Limb (tissue), 2 donors: ENCODE results near the gene NFX1.

Experiments
- DNase-seq, 2 donors: peaks; one replicate each; pipeline ENCODE4 v3.0.0-alpha.2; 2016; ENCODE audit errors: extremely low spot score in 2 of 2

NFX1 gene

DNA sequence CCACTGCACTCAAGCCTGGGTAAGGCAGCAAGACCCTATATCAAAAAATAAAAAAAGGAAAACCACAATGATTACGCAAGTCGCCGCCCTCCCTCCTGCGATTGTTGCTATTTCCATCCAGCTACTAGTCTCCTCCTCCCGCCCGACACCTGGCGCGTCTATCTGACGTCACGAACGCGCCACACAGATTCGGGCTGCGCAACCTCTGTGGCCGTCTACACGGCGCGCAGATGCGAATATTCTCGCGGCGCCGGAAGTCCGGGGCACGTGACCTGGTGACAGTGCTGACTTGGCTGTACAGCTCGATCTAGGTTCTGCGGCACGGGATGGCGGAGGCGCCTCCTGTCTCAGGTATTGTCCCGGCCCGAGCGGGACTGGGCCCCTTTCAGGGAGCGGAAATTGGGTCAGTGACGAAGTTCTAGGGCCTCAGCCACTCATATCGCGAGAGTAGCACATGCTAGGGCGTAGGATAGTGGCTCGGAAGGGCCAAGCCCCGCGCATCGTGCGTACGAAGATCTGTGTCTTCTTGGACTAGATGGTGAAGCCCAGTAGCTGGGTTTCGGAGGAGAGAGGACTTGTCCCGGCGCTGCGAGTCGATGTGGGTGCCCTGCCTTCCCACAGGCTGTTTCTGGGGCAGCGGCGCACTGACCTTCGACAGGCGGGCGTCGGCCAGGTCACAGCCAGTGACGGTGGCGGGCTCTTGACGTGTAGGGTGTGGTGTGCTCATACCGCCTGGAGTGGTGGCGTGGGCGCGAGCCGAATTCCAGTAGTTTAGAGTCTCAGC is at the start of gene NFX1:
NFX1 (plus strand) TSS at position 270 of the 784 bp plus-strand sequence; CDS start at position 327, 57 bp downstream.
- DNase-seq = peak; percentile 96 to 98

DNA sequence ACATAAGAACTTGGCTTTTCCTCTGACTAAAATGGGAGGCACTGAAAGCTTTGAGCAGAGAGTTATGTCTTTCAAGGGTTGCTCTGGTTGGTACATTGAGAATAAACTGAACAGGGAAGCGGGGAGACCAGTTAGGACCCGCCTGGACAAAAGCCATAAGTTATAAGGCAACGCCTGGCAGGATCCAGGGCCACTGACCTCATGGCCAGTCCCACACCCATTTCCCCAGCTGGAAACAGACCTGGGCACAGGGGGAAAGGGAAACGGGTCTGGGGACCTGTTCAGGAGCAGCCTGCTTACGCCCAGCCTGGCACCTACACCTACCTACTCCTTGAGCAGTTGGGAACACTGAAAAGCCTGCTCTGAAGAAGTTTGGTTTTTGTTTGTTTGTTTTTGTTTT is 49.0 kb upstream of the NFX1 start:
- DNase-seq = no peak

DNA sequence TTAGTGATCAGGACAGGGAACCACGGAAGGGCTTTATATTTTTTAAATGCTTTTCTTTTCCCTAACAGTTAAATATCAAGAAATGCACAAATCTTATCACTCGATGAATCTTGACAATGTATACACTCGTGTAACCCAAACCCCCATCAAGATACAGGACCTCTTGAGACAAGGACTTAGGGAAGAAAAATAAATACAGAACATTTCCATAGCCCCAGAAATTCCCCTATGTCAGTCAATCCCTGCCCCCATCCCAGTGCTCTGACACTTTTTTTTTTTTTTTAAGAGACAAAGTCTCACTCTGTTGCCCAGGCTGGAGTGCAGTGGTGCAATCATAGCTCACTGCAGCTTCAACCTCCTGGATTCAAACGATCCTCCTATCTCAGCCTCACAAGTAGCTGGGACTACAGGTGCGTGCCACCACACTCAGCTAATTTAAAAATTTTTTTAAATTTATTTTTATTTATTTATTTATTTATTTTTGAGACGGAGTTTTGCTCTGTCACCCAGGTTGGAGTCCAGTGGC is 47.6 kb upstream of the NFX1 start:
- no peak for DNase-seq

DNA sequence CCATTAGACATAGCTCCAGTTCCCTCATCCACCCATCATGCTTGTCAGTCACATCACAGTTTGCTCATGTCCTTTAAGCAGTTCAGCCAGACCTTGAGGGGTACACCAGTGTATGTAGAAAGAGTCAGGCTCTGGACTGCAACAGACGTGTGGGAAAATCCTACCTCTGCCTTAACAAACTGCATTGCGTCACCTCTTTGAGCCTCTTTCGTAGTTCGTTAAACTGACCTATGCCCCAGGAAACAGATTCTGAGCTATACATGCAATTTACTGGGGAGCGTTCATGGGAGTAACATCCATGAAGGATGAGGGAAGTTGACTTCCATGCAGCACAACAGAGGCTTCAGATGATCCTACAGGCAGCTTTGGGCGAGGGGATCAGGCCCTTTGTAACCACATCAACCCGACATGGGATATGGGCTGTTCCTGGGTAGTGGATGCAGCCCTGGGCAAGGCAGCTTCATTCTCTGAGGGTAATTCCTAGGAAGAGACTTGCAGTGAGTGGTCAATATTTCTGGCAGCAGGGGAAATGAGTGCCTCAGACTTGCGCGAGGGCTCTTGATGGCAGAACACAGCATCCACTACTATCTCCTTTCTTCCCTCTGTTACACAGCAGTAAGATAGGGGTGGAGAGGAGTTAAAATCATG is 46.1 kb upstream of the NFX1 start:
- DNase-seq = no peak

GRCh38 chr9:33245341-33245740 is 45.0 kb upstream of the NFX1 start:
- DNase-seq = no peak

DNA sequence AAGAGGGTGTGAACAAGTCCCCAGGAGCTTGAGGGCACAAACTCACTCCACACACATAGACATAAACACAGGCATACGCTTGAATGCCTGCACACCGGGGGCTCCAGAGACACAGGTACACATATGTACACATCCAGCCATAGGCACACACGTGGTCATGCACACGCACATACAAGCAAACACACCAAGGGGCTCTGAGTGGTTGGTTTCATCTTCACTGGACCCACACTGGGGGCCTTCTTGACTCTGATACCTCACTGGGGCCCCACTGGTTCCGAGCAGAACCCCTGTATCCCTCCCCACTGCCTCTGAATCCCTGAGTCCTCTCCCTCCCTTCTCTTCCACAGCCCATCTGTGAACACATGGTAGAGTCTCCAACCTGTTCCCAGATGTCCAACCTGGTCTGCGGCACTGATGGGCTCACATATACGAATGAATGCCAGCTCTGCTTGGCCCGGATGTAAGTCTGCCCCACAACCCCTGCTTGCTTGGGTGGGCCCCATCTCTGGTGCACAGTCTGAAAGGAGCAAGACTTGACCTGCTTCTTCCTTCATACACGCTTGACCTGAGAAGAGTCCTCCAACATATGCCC is 44.0 kb upstream of the NFX1 start:
- DNase-seq = no peak

DNA sequence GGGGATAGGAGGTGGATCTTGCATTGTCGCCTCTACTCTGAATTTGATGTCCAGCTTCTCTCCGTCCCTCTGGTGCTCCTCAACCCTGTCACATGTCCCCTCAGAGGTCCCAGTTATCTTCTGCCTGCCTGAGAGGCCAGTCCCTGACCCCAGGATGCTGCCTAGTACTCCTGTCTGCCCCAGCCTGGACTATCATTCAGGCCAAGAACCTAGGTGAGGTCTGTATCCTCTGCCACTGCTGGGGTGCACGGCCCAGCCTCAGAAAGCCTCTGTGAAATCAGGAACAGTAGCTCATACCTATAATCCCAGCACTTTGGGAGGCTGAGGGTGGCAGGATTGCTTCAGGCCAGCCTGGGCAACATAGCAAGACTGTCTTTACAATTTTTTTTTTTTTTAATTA is 41.7 kb upstream of the NFX1 start:
- DNase-seq = no peak

- DNase-seq = no peak
These were observed 41.1 kb upstream of the NFX1 start for GRCh38 chr9:33249087-33249658.

DNA sequence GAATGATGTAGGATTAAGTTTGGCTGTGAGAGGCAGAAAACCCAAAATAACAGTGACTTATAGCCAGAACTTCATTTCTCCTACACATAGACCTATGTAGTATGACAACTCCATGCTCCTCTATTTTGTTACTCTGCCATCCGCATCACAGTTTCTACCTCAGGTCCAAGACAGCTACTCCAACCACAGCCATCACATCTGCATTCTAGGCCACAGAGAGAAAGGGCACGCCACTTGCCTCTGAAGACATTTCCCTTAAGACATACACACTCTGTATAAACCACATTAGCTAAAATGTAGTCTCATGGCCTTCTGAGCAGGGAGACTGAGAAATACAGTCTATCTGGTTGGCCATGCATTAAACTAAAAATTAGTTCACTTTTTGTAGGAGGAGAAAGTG is 40.3 kb upstream of the NFX1 start:
- no peak for DNase-seq

DNA sequence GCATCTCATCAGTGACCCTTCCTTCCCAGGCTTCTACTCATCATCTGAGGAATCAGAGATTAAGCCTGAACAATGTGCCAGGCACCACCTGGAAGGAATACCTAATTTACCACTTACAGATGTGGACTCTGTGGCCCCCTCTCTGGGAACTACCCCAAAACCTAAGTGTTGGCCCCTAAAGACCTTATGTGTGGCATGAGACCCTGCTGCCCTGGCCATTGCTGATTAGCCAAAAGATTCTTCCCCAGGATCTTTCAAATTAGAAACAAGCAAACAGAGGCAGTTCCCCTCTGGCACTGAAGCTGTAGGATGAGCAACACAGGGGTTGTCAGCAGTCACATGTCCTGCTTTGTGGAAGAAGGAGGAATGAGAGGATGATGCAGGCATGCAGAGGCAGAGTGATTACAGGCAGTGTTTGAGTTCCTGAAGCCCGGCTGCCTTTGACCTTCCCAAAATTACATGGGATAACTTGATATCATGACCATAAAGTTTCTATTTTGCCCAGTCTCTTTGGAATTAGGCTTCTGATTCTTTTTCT is 39.8 kb upstream of the NFX1 start:
- no peak for DNase-seq

GRCh38 chr9:33254211-33254610 is 36.1 kb upstream of the NFX1 start:
- DNase-seq = no peak

DNA sequence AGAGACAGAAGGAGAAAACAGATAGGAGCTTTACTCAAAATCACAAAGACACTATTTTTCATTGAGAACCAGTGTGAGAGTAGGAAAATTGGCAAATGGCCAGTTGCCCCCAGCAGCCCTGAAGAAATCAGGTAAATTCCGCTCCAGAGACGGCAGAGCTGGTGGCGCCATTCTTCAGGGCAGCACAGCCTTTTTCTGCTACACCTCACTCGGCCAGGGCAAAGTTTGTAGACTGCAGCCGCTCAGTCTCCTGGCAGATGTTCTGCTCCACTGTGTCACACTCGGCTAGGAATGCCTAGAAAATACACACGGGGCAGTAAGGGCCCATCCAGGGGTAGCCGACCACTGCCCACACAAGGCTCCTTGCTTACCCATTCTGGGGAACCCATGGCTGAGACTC is 35.3 kb upstream of the NFX1 start:
- no peak for DNase-seq

DNA sequence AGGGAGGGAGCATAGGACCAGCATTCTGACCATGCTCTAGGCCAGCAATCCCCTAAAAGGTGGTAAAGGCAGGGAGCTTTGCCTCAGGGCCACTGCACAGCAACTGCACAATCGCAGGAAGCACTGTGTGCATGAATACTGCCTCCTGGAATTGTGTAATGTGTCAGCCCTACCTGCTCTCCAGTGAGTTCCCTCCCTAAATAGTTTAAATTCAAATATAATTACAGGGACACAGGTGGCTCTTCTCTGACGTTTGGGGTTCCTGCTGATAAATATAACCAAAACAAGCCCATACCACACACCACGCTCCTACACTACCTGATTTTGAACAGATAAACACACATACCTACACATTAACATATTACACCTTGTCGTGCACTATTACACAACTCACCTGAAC is 34.8 kb upstream of the NFX1 start:
- DNase-seq = no peak

DNA sequence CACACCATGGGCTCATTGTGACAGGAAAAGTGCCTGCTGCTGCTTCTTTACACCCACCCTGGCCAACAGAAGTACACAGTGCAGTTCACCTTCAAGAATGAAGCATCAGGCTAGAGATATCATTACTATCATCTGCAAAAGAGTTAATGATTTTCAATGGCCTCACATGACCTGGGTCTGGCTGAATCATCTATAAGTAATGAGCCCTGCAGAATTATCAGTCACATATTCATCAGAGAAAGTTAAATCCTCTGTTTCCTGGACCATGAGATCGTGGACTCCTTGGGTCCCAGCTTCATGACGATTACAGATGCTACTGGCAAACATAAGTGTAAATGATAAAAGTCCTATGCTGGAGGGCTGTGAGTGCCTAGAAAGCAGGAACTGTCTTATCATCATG is 34.1 kb upstream of the NFX1 start:
- no peak for DNase-seq

DNA sequence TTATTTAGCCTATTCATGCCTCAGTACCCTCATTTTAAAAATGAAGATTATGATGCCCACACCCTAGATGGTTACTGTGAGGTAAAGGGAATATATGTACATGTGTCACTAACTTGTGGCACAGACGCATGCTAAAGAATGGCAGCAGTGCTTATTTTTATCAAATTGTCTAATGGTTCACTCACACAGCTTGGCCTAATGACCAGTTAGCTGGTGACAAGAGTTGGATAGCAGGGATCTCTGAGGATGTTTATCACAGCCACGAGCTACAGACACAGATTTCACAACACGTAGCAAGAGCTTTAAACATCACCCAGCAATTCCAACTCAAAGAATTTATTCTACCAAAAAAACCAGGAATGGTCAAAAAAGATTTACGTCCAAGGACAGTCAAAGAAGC is 33.0 kb upstream of the NFX1 start:
- DNase-seq = no peak

GRCh38 chr9:33260372-33260771 is 29.9 kb upstream of the NFX1 start:
- DNase-seq = no peak

GRCh38 chr9:33263131-33264002 is 26.9 kb upstream of the NFX1 start:
- peak in 1 of 2 donors; percentile 16 for DNase-seq

- DNase-seq = peak; percentile 18 to 67
These were observed 26.3 kb upstream of the NFX1 start for GRCh38 chr9:33264003-33264472.

GRCh38 chr9:33264473-33265177 is 25.7 kb upstream of the NFX1 start, which contains the start of the genes BAG1 and CHMP5:
TSS of gene BAG1 (minus strand) at chr9:33264708.
TSS of gene CHMP5 (plus strand) at chr9:33265049. CDS start at chr9:33265079, 30 bp downstream.
- DNase-seq = peak; percentile 100
